K562 (cell line): ENCODE data around the gene UBAC2. TPM values are rescaled to one million over a fixed set of nuclear protein-coding genes. Genes with fewer than 3 reads are reported as not detected.

Experiments
- ATAC-seq: fragments of 200-7000 bp; cut with Tn5 transposase; 3 replicates; pipeline ENCODE4 v1.9.1; 2020; ENCODE audit warnings: moderate library complexity
- BruUV-seq: library from RNA; stranded (reverse); fragments of 400-500 nt; replicated peaks from 2 replicates; lab custom pipeline; 2021; lab: Mats Ljungman, UMichigan
- CTCF ChIA-PET: fragments of 300-600 bp; formaldehyde crosslinking; extraction: SDS; loops from one replicate; lab custom pipeline; 2021; ENCODE audit warnings: low intra/inter-chr PET ratio; lab: Yijun Ruan, JAX
- POLR2A ChIA-PET: fragments of 300-600, 350-650 bp; sonication (Branson Sonifier 250); formaldehyde crosslinking; extraction: SDS; loops from one replicate; lab custom pipeline; 2021; ENCODE audit warnings: antibody characterized with exemption, inconsistent platforms; lab: Yijun Ruan, JAX
- DNase-seq, 4 experiments: peaks; one replicate each; pipeline versions ENCODE4 v3.0.0 to v3.0.0-alpha.2; 2011 to 2018; ENCODE audit warnings: low spot score in 3 of 4, mixed read lengths in 3 of 4; ENCODE audit errors: extremely low read depth in 1 of 4
- FAIRE-seq: peaks from 2 replicates; lab custom pipeline; 2011; peaks lifted over from hg19 to GRCh38; lab: Jason Lieb, UNC
- H2AFZ ChIP-seq: 2 replicates; pipeline ENCODE4 v1.6.0; 2011; ENCODE audit warnings: low read depth, low read length, control low read depth, inconsistent platforms
- H3K27ac ChIP-seq: fragments of 200-600 bp; 3 replicates; pipeline ENCODE4 v1.8.0; 2011; ENCODE audit warnings: low read depth, mild to moderate bottlenecking, control low read depth, inconsistent platforms, low read length, moderate library complexity, mixed read lengths; ENCODE audit errors: extremely low read depth
- H3K27me3 ChIP-seq, 2 experiments: fragments of 300-600 bp in 1 of 2; 2 replicates in 1 of 2; 3 replicates in 1 of 2; pipeline versions ENCODE4 v1.6.0 to v1.8.0; 2011; ENCODE audit warnings: inconsistent platforms in 2 of 2, low read length in 2 of 2, mild to moderate bottlenecking in 1 of 2, mixed read lengths in 1 of 2, moderate library complexity in 1 of 2; ENCODE audit not compliant: control insufficient read depth in 2 of 2, insufficient read depth in 2 of 2
- H3K36me3 ChIP-seq: fragments of 300-600 bp; 3 replicates; pipeline ENCODE4 v1.8.0; 2011; ENCODE audit warnings: mild to moderate bottlenecking, low read length, inconsistent platforms; ENCODE audit not compliant: control insufficient read depth, insufficient read depth
- H3K4me1 ChIP-seq, 2 experiments: fragments of 200-600 bp in 1 of 2; replicated peaks in 1 of 2; 2 replicates in 1 of 2; 3 replicates in 1 of 2; pipeline versions ENCODE4 v1.5.1 to v1.8.0; 2011; ENCODE audit warnings: inconsistent platforms in 2 of 2, low read length in 2 of 2, mild to moderate bottlenecking in 1 of 2, mixed read lengths in 1 of 2, moderate library complexity in 1 of 2; ENCODE audit not compliant: control insufficient read depth in 2 of 2, insufficient read depth in 2 of 2
- H3K4me2 ChIP-seq: 2 replicates; pipeline ENCODE4 v1.6.1; 2011; ENCODE audit warnings: low read length, control low read depth, inconsistent platforms, mixed read lengths; ENCODE audit not compliant: insufficient read depth
- H3K4me3 ChIP-seq: fragments of 200-600 bp; sonication (generic), shearing (Covaris generic); 2 replicates; pipeline ENCODE4 v1.5.1; 2016; ENCODE audit warnings: control low read depth, inconsistent platforms
- H3K79me2 ChIP-seq: fragments of 200-600 bp; 3 replicates; pipeline ENCODE4 v1.8.0; 2011; ENCODE audit warnings: low read length, inconsistent platforms; ENCODE audit not compliant: control insufficient read depth, insufficient read depth
- H3K9ac ChIP-seq, 2 experiments: 2 replicates each; pipeline versions ENCODE4 v1.6.0 to v1.6.1; 2011; ENCODE audit warnings: low read depth in 2 of 2, low read length in 2 of 2, control low read depth in 1 of 2, inconsistent platforms in 1 of 2, mild to moderate bottlenecking in 1 of 2, mixed read lengths in 1 of 2; ENCODE audit not compliant: insufficient read depth in 1 of 2
- H3K9me1 ChIP-seq: one replicate; pipeline ENCODE4 v1.6.0; 2011; ENCODE audit warnings: inconsistent platforms, mild to moderate bottlenecking, low read length, moderate library complexity; ENCODE audit not compliant: control insufficient read depth, insufficient read depth
- H3K9me3 ChIP-seq: replicated peaks from 2 replicates; pipeline ENCODE4 v1.5.1; 2011; ENCODE audit warnings: low read depth, low read length, inconsistent platforms; ENCODE audit not compliant: control insufficient read depth, insufficient read depth
- H4K20me1 ChIP-seq: replicated peaks from 2 replicates; pipeline ENCODE4 v1.6.1; 2011; ENCODE audit warnings: low read length, inconsistent platforms, mixed read lengths; ENCODE audit not compliant: control insufficient read depth, insufficient read depth
- BRCA1 ChIP-seq, 2 experiments: fragments of 450-650 bp in 1 of 2; sonication (generic) in 1 of 2; formaldehyde crosslinking in 1 of 2; IDR thresholded peaks; 2 replicates each; pipeline versions ENCODE4 v1.5.0 to v1.6.1; 2017 to 2020; ENCODE audit warnings: mild to moderate bottlenecking in 1 of 2, missing genetic modification reagents in 1 of 2
- HDAC8 ChIP-seq: fragments of 450-650 bp; IDR thresholded peaks from 2 replicates; pipeline ENCODE4 v1.6.1; 2016; ENCODE audit warnings: mild to moderate bottlenecking, missing genetic modification characterization, moderate library complexity, missing compliant biosample characterization
- NELFE ChIP-seq: IDR thresholded peaks from 2 replicates; pipeline ENCODE4 v1.6.1; 2011; ENCODE audit warnings: mild to moderate bottlenecking; ENCODE audit not compliant: insufficient read depth, insufficient read length
- NFIC ChIP-seq: fragments of 450-650 bp; IDR thresholded peaks from 2 replicates; pipeline ENCODE4 v1.6.1; 2017; ENCODE audit warnings: mild to moderate bottlenecking, inconsistent platforms
- POLR2G ChIP-seq: fragments of 200-400 bp; formaldehyde crosslinking; IDR thresholded peaks from 2 replicates; pipeline ENCODE4 v1.6.1; 2017; ENCODE audit warnings: low read depth, mild to moderate bottlenecking, antibody characterized with exemption, low read length, moderate library complexity
- POLR3A ChIP-seq: IDR thresholded peaks from 2 replicates; pipeline ENCODE4 v1.6.1; 2011; ENCODE audit warnings: borderline replicate concordance, mild to moderate bottlenecking, moderate library complexity; ENCODE audit not compliant: insufficient read length, insufficient read depth; ENCODE audit errors: extremely low read depth
- PRMT5 ChIP-seq: sonication (generic); formaldehyde crosslinking; IDR thresholded peaks from 2 replicates; pipeline ENCODE4 v1.5.0; 2020; ENCODE audit warnings: missing genetic modification reagents
- SMAD4 ChIP-seq: fragments of 250-450 bp; sonication (Bioruptor Pico); conservative IDR thresholded peaks from 2 replicates; pipeline ENCODE4 v1.8.0; 2021; ENCODE audit warnings: inconsistent platforms, mild to moderate bottlenecking, moderate library complexity
- ZNF175 ChIP-seq: fragments of 200-800 bp; sonication (Bioruptor generic); IDR thresholded peaks from 2 replicates; pipeline ENCODE4 v1.6.1; 2016; ENCODE audit warnings: low read depth, mild to moderate bottlenecking, missing genetic modification characterization, missing compliant biosample characterization
- ZSCAN29 ChIP-seq: fragments of 450-650 bp; IDR thresholded peaks from 2 replicates; pipeline ENCODE4 v1.6.1; 2017
- WGBS: fragments of 100-300 bp; shearing (Covaris generic); methylation state at CpG from one replicate; pipeline ENCODE4 v1.1.6; 2016; ENCODE audit warnings: low coverage, mixed read lengths; ENCODE audit not compliant: insufficient coverage; ENCODE audit errors: missing lambda C conversion rate; 5-methylcytosine and 5-hydroxymethylcytosine counted together
- in situ Hi-C: fragments of 300-500 bp; cut with MboI; formaldehyde crosslinking; loops from 4 replicates; pipeline ENCODE4 v1.15.0; 2018; ENCODE audit warnings: inconsistent platforms, mixed read lengths
- intact Hi-C: fragments of 100-400 bp; cut with micrococcal nuclease; formaldehyde crosslinking; loops from 2 replicates; pipeline ENCODE4 v1.14.2; 2022
- polyA plus RNA-seq, 8 experiments: library from polyadenylated mRNA; depleted of rRNA in 4 of 8; stranded (reverse) in 5 of 8; unstranded in 3 of 8; fragments of >200 nt; fragmentation: Nextera tagmentation in 2 of 8; fragmentation: Illumina TruSeq in 1 of 8; extraction: Ambion mirVana in 2 of 8; extraction: Trizol in 1 of 8; gene quantifications; 2 replicates each; pipeline versions ENCODE4 v1.2.1 to v1.2.3, GENCODE V29; 2011 to 2014; ENCODE audit warnings: inconsistent platforms in 1 of 8, missing spikeins in 1 of 8
- total RNA-seq, 7 experiments: library from RNA; depleted of rRNA in 6 of 7; stranded (reverse); fragments of >200 nt in 6 of 7; fragmentation: Illumina TruSeq in 2 of 7; extraction: Trizol in 2 of 7; gene quantifications; 2 replicates each; pipeline versions ENCODE4 v1.2.1 to v1.2.3, GENCODE V29; 2011 to 2021; ENCODE audit warnings: low replicate concordance in 1 of 7
- TF ChIP-seq, protein P1 (sequence below): fragments of 450-650 bp; IDR thresholded peaks from 2 replicates; pipeline ENCODE4 v1.6.1; 2018; ENCODE audit warnings: mild to moderate bottlenecking, low read depth; ENCODE audit not compliant: partially characterized antibody
- TF ChIP-seq, protein P2 (sequence below), 3 experiments: IDR thresholded peaks in 2 of 3; conservative IDR thresholded peaks in 1 of 3; 2 replicates each; pipeline ENCODE4 v1.5.1; 2011 to 2012; ENCODE audit warnings: low read length in 3 of 3, mild to moderate bottlenecking in 3 of 3, control low read depth in 2 of 3, improper control_type of control experiment in 1 of 3, inconsistent platforms in 1 of 3, low read depth in 1 of 3, mixed read lengths in 1 of 3, moderate library complexity in 1 of 3; ENCODE audit not compliant: insufficient read depth in 2 of 3
- TF ChIP-seq, protein P3 (sequence below): fragments of 250-450 bp; sonication (Bioruptor Pico); IDR thresholded peaks from 2 replicates; pipeline ENCODE4 v1.5.0; 2021; ENCODE audit warnings: mild to moderate bottlenecking, moderate library complexity

The UBAC2 gene
- total and polyA plus RNA-seq, 9 of the 15 experiments (the other 6 are each of a cell fraction or from before 2014, with no cell fraction given): 6.0 to 84.1 (median 32.3) TPM

DNA sequence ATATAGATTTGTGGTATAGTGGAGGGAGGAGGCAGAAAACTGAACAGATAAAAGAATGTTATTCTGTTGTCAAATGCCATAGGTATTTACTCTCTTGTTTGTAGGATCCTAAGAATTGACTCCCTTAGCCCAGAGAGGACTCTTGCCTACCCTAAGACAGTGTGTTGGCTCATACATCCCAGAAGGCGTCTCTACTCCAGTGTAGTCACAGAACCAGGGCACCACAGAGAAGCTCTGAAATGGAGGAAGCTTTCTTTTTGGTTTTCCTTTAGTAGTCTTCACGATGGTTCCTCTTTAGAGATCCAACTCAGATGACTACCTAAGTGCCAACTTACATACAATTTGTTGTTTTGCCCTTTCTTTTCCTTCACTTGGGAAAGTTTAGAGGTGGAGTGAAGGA, 92.5 kb downstream of the UBAC2 start:
- Histone ChIP-seq H3K9ac (no peak overlapping the region), H3K36me3 (peaks cover 14% of the 10 kb centered on the region), H3K9me1 (no peaks in the 10 kb centered on the region), H3K4me1 (no peaks in the 10 kb centered on the region), H2AFZ (no peak overlapping the region), H3K9me3 (no peaks in the 10 kb centered on the region), H3K79me2 (peaks cover 5% of the 10 kb centered on the region; the same call in 1 of the 3 replicates), H4K20me1 (no peaks in the 10 kb centered on the region), H3K4me2 (no peak overlapping the region), H3K4me3 (no peak overlapping the region), H3K27ac (no peak overlapping the region), H3K27me3 (no peaks in the 10 kb centered on the region)
- 91% methylated on average over 1 of the region's 2 CpGs for WGBS
- DNase-seq (no peak), ATAC-seq (no peak), FAIRE-seq (no peak)
- intact Hi-C loops (no loop called here), in situ Hi-C loops (no loop called here)
- ChIA-PET CTCF (no interaction called here), POLR2A (interaction anchor here (0.6 to 1.4 kb wide), 3 partner anchors 9 to 14 kb away, joined by 3 to 5 read pairs (median 4); partner anchors contain the start of gene GPR183)
- TF ChIP-seq NELFE: no peak
- no peak for TF ChIP-seq PRMT5 (CRISPR knock-in tag)
- TF ChIP-seq, protein P1, sequence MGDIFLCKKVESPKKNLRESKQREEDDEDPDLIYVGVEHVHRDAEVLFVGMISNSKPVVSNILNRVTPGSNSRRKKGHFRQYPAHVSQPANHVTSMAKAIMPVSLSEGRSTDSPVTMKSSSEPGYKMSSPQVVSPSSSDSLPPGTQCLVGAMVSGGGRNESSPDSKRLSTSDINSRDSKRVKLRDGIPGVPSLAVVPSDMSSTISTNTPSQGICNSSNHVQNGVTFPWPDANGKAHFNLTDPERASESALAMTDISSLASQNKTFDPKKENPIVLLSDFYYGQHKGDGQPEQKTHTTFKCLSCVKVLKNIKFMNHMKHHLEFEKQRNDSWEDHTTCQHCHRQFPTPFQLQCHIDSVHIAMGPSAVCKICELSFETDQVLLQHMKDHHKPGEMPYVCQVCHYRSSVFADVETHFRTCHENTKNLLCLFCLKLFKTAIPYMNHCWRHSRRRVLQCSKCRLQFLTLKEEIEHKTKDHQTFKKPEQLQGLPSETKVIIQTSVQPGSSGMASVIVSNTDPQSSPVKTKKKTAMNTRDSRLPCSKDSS: no peak
- TF ChIP-seq HDAC8: no peak
- no peak for TF ChIP-seq BRCA1 (IDR thresholded peaks at IDR 0.05)
- no peak for TF ChIP-seq BRCA1 (CRISPR knock-in tag; IDR thresholded peaks at IDR 0.05)
- no peak for TF ChIP-seq ZNF175 (CRISPR knock-in tag)
- TF ChIP-seq, protein P2, sequence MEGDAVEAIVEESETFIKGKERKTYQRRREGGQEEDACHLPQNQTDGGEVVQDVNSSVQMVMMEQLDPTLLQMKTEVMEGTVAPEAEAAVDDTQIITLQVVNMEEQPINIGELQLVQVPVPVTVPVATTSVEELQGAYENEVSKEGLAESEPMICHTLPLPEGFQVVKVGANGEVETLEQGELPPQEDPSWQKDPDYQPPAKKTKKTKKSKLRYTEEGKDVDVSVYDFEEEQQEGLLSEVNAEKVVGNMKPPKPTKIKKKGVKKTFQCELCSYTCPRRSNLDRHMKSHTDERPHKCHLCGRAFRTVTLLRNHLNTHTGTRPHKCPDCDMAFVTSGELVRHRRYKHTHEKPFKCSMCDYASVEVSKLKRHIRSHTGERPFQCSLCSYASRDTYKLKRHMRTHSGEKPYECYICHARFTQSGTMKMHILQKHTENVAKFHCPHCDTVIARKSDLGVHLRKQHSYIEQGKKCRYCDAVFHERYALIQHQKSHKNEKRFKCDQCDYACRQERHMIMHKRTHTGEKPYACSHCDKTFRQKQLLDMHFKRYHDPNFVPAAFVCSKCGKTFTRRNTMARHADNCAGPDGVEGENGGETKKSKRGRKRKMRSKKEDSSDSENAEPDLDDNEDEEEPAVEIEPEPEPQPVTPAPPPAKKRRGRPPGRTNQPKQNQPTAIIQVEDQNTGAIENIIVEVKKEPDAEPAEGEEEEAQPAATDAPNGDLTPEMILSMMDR (IDR thresholded peaks at IDR 0.05 in 2 of 3, conservative IDR thresholded peaks at IDR 0.05 in 1 of 3; ENCODE audit: insufficient read depth in 2 of 3, low read depth in 1 of 3, low read length in 3 of 3): no peak
- TF ChIP-seq SMAD4 (CRISPR knock-in tag): no peak
- TF ChIP-seq, protein P3, sequence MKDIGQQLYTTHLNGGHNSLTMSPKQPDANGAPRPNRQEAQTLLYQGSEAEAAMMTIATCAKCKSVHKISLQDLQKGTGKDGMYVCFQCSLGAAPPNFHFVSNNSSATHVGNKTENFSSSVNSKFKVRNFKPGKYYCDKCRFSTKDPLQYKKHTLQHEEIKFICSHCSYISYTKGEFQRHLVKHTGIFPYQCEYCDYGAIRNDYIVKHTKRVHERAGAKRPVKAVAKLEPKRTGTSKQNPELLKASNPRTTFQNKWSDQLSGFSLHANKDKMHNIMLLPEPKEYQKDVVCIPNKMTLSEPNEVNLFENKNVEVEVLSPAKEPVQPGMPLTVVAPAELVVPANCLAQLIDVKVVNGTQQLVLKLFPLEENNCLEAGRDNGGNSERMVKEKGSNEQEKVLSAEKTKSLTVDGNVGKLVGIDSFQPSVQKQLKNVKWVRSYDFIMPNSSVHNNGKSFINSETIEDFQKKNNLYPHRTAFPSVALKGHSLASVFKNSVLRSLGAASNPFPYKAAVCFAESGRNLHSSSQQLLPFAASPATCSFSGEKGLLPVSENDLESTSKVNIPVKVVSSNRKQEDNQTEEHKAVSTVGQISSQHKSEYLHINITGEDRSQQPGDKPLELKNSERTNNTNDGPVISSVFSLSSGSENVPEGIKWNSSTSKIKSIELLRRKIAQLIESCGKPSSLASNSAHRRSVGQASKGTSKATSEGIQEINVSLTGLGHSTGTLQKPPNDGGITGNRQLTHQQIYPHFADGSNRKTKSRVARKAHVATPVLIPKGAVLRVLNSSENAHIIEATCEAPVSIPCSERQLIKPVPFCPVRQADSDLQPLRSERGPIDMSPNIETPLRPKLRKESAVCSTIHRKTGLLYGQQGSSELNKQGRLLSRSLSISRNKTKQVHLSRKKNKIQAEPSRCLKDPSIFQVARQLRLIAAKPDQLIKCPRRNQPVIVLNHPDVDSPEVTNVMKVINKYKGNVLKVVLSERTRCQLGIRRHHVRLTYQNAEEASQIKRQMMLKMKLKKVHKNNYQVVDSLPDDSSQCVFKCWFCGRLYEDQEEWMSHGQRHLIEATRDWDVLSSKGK: no peak
- TF ChIP-seq ZSCAN29: no peak
- TF ChIP-seq POLR2G: no peak
- no peak for TF ChIP-seq NFIC
- no peak for TF ChIP-seq POLR3A
- no TSS peak for BruUV-seq
